DMS153 treated with DMSO at 0.1 percent for 48 hours (cell line): ENCODE results near the gene C1QL1.

Experiments used
- DNase-seq: peaks from one replicate; lab custom pipeline; 2025; ENCODE audit not compliant: unreplicated experiment; lab: John Stamatoyannopoulos, UW

C1QL1 gene

DNA sequence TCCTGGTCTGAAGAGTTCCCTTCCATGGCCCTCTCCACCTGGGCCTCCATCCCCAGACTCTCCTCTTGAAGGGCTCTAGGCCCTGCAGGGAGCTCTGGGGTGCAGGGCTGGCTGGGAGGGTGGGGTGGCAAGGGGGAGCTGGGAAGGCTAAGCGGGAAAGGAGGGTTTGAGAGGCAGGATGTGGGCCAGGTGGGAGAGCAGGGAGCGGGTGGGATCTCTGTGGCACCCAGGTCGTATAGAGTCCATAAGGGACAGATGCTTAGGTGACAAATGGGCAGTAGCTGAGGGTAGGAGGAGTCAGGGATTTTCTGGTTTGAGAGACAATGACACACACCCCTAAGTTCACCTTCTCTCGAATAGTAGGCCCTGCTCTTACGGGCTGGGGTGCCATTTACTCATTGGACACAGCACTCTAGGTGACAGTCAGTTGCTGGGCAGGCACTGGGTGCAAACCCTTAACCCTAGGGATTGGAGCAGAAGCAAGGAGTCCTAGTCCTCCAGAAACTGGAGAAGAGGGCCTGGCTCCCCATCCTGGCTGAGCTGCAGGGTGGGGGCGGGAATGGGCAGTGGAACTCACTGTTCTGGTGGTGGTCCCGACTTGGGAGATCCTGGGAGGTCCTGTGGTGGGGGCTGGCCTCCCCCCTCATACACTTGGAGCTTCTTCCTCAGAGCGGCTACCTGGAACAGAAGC lies 35.9 kb downstream of the C1QL1 start:
- DNase-seq = no peak

- DNase-seq = no peak
Measured at GRCh38 chr17:44931376-44931775, 36.7 kb downstream of the C1QL1 start.

DNA sequence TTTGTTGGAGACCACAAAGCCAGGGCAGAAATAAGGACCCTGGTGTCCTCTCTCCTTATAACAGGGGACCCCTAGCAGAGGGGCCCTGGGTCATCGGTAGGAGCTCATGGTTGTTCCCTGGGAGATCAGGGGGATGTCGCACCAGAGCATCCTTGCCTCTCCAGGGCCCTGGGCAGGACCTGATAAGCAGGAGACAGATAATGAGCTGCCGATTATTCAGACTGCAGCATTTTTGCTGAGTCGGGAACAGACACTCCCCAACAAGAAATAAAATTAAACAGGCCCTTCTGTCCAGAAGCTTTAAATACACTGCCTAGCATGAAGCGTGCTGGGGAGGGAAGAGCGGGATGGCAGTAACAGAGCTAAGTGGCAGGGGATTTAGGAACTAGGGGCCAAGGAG lies 37.4 kb downstream of the C1QL1 start:
- DNase-seq = no peak

GRCh38 chr17:44928950-44929720 lies 39.0 kb downstream of the C1QL1 start:
- no peak for DNase-seq

DNA sequence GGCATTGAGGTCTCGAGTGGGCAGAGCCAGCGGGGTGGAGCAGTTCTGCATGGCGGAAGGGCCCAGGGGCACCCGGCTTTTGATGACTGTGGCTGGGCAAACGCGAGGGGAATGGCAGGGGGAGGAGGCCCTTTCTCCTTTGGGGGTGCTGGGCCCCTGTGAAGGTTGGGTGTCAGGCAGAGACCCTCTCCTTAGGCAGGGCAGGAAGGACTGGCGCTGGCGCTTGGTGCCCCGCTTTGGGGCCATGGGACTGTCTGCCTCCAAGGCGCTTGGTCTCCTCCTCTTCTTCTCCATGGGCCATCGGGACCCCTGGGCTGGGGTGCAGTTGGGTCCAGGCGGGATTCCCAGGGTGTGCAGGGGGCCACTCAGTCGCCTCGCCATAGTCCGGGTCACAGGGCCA lies 40.0 kb downstream of the C1QL1 start:
- no peak for DNase-seq

- DNase-seq = no peak
Measured at GRCh38 chr17:44927696-44928095, 40.4 kb downstream of the C1QL1 start.

DNA sequence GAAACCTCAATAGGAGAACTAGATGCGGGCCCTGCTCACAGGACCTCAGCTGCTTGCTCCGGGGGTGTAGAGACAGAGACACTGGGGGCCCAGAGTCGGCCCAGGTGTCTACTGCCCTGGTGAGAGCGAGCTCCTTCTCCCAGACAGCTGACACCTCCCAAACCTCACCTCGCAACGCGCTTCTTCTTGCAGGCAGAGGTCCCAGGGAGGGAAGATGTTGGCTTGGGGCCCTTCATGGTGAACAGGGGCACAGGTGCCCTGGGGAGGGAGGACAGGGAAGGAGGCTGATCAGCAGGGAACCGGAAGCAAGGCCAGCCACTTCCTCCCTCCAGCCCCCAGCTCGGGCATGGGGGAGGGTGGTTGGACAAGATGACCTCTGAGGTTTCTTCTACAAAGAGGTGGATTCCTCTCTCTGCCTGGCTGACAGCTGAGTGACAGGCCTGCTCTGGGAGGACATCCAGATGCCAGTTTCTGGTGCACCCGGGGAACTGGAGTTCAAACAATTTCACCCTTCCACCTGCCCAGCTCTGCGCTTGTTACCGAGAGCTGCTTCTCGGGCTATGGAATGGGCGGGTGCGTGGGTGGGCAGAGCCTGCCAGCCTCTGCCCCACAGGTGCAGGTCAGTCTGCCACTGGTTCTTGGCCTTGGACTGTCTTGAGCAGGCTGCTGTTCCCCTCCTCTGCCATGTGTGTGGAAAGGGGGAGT lies 41.1 kb downstream of the C1QL1 start:
- no peak for DNase-seq

DNA sequence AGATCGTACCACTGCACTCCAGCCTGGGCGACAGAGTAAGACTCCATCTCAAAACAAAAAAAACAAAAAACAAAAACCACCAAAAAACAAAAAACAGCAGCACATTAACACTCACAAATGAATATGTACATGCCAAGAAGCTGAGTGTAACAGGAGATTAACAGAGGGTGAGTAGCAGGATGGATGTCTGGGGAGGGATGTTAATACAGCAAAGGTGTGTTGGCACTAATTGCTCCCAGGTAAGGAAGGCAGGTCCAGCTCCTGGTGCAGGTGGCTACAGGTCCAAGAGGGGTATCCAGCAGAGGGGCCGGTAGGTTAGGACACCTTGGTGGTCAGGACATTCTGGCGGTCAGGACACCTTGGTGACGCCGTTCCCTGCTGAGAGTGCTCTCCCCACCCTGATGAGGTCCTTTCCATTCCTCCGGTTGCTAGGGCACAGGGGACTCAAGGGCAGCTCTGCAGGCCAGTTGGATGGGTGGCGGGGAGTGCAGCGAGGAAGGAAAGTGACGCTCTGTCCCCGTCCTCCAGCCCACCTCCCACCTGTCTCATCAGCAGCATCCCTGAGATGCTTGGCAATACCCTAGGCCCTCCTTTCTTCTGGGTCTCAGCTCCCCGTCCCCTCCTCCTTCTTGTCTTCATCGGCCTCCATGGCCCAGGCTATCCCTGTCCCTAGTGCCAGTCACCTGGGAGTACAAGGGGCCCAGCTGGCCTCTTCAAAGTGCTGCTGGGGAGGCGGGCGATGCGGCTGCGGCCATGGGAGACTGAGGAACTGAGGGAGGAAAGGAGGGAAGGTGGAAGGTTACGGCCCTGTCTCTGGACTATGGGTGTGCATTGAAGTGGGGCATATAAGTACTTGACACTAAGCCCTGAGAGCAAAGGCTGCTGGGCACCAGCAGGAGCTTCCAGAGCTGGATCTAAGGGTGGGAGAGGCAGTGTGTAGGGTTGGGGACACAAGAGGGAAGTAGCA lies 42.1 kb downstream of the C1QL1 start:
- no peak for DNase-seq

GRCh38 chr17:44924107-44924544 lies 44.0 kb downstream of the C1QL1 start:
- no peak for DNase-seq

DNA sequence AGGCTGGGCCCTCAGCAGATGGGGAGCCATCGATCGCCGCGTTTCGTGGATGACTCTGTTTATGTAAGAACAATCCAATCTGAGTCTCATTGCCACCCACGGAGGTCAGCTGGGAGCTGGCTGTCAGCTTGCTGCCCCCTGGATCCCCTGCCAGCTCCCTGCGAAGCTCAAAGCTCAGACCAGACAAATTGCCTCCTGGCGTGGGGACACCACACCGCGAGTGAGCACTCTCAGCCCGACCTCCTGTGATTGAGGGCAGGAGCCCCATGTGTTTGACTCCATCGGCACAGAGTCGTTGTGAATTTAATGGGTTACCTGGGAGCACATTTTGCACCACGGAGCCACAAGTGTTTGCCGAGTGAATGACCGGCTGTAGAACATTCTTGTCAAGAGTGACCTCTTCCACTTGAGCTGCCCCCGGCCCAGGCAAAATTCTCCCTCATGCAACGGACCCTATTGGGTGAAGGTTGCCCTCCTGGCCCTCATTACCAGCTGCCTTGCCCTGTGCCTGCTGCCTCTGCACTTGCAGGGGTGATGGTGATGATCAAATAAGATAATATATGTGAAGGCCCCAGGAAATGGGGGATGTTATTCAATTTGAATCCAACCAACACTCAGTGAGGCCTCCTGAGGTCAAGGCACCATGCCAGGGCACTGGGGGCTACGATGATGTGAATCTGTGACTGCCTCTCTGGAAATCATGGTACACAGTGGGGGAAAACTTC lies 45.2 kb downstream of the C1QL1 start:
- no peak for DNase-seq

DNA sequence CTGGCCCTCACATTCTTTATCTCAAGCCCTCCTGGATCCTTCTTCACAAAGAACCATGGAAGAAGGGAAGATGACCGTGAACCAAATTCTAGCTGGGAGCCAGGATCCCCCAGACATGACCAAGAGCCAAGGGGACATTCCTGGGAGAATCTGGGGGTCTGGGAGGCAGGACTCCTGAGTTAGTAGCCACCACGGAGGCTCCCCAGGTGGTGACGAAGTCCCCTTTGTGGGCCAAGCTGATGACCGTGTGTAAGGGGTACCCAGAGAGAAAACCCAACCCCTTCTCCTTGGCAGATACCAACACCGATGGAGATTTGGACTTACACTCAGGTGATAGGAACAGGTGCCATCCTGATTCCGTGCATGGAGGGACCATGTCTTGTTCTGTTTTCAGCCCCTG lies 46.0 kb downstream of the C1QL1 start:
- no peak for DNase-seq

DNA sequence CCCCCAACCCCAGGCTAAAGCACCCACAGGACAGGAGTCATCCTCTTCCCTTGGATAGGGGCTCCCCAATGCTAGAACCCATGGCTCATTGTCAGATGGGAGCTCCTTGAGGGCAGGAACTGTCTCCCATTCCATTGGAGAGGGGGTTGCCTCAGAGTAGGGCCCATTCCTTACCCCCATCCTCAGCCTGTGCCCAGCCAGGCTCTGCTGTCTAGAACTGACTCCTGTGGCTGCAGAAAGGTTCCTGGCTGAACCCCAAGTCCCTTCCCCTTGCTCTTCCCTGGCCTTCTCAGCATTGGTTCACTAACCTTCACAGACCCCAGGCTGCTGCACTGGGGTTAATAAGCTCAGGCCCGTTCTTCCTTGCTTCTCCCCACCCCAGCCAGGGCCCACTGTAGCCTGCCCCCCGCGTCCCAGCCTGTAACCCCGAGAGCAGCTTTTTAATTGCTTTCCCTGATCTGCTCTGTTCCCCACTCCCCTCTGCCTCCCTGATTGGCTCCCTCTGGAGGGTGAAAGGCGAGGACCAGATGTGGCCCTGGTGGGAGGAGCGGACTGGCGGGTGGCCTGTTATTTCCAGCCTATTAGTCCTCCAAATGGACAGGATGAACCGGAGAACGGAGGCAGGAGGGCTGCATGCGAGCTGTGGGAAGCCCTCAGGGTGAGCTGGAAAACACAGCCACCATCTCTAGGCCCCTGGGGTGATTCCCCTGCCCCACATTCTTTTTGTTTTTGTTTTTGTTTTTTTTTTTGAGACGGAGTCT lies 46.8 kb downstream of the C1QL1 start:
- no peak for DNase-seq

DNA sequence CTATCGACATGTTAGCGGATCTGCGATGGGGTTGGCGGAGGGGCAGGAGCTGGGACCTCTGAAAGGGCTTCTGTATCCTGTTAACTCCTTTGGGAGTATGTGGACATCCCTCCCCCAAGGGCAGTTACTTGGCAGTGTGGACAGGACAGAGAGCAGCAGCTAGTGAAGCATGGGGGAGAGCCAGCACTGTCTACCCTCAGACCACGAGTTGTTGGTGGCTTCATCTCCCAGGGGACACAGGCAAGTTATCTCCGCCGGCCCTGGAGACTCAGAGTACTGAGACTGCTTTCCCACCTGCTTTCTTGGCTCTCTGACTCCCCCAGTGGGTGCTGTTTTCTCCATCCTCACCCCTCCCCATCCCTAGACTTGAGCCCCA lies 47.5 kb downstream of the C1QL1 start:
- no peak for DNase-seq

DNA sequence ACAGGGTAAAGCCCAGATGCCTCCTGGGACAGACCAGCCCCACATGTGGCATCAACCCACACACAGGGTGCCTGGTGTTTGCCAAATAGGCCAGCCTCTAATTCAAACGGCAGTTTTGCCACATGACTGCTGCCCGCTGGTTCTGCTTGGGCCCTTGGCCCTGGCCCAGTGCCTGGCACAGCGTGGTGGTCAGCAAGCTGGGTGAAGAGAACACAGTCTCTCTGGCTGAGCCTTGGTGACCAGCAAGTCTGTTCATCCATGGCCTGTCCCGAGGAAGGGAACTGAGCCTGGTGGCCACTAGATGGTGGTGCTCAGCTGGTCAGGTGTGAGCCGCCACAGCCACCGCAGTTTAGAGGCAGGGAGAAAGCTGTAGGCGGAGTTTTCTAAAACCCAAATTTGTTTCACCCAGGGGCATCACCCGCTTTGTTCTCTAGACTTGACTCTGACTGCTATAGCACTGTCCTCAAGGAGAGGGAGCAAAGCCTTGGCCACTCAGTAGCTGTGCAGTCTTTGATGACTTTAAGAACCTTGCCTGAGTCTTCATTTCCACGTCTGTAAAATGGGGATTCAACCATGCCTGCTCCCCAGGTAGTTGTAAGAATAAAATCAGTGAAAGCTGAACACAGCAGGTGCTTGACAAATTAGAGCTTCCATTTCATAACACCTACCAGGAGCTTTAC lies 48.1 kb downstream of the C1QL1 start:
- peak; percentile 73 for DNase-seq

DNA sequence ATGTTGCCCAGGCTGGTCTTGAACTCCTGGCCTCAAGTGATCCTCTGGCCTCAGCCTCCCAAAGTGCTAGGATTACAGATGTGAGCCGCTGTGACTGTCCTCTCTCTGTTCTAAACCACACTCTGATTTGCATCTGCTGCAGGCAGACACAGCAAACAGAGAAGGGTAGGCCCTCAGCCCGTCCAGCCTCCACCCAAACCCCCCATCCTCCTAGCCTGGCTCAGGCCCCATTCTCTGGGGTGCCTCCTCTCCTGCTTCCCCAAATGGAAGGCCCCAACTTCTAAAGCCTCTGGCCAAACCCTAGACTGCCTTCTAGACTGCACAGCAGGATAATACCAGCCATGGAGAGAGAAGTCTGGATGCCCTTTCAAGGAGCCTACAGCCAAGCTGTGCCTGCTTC lies 48.7 kb downstream of the C1QL1 start:
- DNase-seq = no peak

DNA sequence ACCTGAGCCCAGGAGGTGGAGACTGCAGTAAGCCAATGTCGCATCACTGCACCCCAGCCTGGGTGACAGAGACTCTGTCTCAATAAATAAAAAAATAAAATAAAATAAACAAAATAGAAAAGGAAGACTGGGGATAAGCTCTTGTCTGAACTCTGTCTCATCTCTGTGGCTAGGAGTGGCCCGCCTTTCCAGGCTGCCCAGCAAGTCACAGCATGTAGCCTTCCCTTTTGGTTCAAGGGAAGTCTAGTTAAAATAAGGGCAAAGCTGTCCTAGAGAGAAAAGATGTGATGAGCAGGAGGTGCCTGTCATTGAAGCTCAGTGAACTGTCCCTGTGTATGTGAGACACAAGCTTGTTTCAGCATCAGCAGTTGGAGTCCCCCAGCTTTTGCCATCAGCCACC lies 50.1 kb downstream of the C1QL1 start:
- DNase-seq = no peak

DNA sequence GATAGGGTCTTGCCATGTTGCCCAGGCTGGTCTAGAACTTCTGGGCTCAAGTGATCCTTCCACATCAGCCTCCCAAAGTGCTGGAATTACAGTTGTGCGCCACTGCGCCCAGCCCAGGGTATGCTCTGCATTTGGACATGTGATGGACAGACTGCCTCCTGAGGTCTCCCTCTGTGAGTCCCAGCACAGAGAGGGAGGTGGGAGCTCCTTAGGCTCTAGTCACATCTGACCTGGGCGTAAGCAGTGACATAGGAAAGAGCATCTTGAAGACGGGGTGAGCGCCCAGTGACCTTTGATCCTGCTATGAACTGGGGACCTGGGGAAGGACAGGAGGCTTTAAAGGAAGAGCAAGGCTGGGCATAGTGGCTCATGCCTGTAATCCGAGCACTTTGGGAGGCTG lies 50.6 kb downstream of the C1QL1 start:
- no peak for DNase-seq

- DNase-seq = no peak
Measured at GRCh38 chr17:44916781-44917241, 51.3 kb downstream of the C1QL1 start.
